GM21360 (cell line): ENCODE data around the gene SRPRA.
"Not testable (repeated sequence)": the region's sequence is repeated elsewhere in the genome, so short reads cannot be mapped to it uniquely, and the experiment has no call there.

Experiments
- ATAC-seq: cut with Tn5 transposase; IDR thresholded peaks from one replicate; pipeline ENCODE4 v1.9.1; 2021; ENCODE audit warnings: mild to moderate bottlenecking, moderate library complexity; ENCODE audit not compliant: unreplicated experiment

SRPRA gene, protein sequence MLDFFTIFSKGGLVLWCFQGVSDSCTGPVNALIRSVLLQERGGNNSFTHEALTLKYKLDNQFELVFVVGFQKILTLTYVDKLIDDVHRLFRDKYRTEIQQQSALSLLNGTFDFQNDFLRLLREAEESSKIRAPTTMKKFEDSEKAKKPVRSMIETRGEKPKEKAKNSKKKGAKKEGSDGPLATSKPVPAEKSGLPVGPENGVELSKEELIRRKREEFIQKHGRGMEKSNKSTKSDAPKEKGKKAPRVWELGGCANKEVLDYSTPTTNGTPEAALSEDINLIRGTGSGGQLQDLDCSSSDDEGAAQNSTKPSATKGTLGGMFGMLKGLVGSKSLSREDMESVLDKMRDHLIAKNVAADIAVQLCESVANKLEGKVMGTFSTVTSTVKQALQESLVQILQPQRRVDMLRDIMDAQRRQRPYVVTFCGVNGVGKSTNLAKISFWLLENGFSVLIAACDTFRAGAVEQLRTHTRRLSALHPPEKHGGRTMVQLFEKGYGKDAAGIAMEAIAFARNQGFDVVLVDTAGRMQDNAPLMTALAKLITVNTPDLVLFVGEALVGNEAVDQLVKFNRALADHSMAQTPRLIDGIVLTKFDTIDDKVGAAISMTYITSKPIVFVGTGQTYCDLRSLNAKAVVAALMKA

DNA sequence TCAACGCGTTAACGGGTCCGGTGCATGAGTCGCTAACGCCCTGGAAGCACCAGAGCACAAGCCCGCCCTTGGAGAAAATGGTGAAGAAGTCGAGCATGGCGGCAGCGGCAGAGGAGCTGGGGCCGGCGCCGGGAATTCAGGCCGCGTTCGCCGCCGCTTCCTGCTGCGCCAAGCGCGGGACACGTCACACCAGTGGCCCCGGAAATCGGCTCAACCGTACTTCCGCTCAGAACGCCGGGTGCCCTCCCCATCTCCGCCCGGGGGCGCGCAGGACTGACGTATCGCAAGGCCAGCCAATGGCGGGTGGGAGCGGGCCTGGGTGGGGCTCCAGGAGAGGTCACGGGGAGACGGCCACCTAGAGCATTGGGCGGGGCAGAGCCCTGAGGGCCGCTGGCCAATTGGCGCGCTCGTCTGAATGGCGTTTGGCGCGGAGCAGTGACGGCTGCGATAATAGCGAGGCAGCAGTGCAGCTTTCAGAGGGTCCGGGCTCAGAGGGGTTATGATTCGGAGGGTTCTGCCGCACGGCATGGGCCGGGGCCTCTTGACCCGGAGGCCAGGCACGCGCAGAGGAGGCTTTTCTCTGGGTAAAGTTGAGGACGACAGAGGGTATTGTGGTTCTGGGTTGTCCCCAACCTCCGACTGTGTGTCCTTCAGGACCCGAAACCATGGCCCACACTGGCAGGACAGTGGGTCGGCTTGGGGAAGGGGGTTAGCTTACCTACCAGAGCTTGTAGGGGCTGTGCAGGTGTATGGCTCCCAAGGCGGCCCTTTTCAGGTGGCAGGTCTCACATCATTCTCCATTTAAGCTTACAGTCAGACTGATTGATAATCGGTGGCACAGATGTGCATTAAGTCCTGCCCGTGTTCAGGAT is at the start of gene SRPRA, which contains the start of gene FOXRED1:
SRPRA (minus strand) TSS at position 188 of the 872 bp plus-strand sequence; CDS start at position 97, 91 bp downstream.
FOXRED1 (plus strand) TSS at position 447 of the 872 bp plus-strand sequence; CDS start at position 500, 53 bp downstream.
- ATAC-seq: peak; percentile 100

- peak; percentile 21 for ATAC-seq
Measured at GRCh38 chr11:126317756-126318573, 49.3 kb upstream of the SRPRA start.

DNA sequence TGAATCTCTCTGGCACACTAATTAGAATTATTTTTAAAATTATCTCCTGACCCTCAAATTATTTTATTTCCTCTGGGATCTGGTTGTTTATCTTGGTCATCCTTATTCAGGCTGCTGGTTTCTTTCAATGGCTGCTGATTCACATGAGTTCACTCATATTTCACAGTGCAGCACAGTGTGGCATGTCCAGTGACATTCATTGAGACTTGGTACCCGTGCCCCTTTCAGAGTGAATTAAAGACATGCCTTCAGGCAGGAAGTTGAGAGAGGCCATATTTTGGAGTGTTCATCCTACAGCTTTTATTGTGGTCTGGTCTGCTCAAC is 48.7 kb upstream of the SRPRA start:
- no peak for ATAC-seq

- no peak for ATAC-seq
Measured at GRCh38 chr11:126313826-126314225, 45.1 kb upstream of the SRPRA start.

DNA sequence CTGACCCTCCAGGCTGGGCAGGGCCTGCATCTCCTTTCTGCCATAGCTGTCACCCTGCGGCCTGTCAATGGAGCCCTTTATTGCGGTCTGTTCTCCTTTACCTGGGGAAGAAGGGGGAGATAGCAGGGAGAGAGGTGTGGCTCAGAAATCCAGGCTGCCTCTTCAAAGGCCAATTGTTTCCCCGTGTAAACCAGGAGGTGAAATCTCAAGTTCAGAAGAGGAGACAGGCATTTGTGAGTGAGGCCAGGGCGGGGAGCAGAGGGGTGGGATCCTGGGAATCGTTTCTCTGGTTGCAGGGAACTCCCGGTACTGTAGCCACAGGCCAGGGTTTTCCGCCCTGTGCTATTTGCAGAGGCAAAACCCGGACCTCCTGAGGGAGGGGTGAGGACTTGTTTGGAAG is 44.3 kb upstream of the SRPRA start:
- no peak for ATAC-seq

DNA sequence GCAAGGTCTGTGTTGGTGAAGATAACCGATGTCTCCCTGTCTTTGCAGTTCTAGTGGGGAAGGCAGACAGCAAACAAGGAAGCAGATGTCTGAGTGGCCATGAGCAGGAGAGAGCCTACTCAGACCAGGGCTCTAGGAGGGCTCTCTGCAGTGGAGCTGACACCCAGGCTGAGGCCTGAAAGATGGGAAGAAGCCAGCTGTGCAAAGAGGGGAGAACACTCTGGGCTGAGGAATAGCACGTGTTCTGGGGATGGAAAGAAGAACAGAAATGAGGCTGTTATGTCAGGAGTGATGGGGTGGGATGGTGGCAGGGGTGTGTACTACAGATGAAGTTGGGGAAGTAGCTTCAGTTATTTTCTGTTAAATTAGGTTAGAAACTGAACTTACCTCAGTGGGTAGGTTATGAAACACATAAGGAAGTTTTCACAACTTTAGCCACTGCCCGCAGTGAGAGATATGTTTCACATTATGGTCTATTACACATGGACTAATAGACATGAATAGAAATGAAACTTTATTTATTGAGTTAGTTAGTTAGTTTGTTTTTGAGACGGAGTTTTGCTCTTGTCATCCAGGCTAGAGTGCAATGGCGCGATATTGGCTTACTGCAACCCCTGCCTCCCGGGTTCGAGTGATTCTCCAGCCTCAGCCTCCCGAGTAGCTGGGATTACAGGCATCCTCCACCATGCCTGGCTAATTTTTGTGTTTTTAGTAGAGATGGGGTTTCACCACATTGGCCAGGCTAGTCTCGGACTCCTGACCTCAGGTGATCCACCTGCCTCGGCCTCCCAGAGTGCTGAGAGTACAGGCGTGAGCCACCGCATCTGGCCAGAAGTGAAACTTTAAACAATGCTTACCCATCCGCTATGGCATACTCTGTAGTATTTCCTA is 43.0 kb upstream of the SRPRA start:
- peak; percentile 83 for ATAC-seq

GRCh38 chr11:126310992-126311310 is 42.3 kb upstream of the SRPRA start:
- no peak for ATAC-seq

GRCh38 chr11:126310200-126310991 is 41.7 kb upstream of the SRPRA start:
- ATAC-seq: no peak

DNA sequence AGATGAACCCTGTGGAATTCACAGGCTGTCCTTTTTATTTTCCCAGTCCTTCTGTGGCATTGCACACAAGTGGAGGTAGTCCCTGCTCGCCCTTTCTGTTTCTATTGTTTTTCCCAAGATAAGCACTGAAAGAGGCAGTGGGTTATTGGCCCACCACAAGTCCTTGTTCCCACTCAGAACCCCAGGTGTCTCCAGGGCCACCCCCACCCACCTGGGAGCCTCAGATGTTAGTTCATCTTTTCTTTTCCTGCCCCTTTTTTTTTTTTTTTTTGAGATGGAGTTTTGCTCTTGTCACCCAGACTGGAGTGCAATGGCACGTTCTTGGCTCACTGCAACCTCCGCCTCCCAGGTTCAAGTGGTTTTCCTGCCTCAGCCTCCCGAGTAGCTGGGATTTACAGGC is 40.1 kb upstream of the SRPRA start:
- not testable (repeated sequence) for ATAC-seq

- ATAC-seq: no peak
Measured at GRCh38 chr11:126308271-126308671, 39.6 kb upstream of the SRPRA start.

DNA sequence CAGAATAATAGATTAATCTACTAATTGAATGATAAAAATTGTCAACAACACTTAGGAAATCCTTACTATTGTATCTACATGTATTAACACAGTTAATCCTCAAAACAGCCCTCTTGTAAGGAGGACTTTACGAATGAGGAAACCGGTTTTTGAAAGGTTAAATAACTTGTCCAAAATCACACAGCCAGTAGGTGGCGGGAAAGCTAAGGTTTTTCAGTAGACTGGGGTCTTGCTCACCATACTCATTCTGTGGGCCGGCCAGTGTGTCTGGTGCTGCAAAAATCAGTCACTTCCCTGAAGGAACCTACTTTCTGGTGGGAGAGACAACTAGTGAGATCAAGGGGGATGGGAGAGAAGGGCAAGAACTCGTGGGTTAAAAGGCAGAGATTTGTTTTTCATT is 39.0 kb upstream of the SRPRA start:
- no peak for ATAC-seq

- ATAC-seq: peak; percentile 42
Measured at GRCh38 chr11:126305699-126306098, 37.0 kb upstream of the SRPRA start.

DNA sequence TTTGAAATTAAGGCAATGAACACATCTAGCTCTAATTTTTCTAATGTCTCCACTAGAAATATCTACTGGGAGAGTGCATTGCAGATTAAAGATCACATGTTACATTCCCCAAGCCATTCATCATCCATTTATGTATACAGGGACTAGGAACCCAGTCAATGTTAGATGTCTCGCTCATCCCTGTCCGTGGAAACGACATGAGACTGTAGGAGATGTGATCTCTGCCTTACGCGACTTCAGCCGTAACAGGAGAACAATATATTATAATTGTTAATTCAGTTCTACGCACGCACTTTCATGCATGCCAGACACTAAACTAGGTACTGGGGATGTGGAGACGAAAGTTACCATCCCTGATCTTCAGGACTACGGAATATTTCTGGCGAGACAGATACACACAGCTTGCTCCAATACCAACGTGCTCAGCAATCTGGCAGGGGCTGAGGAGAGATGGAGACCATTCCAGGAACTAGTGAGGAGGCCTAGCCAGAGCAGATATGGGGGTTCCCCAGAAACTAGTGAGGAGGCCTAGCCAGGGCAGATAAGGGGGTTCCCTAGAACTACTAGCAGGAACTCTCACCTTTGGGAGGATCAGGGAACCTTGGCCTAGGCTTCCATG is 35.9 kb upstream of the SRPRA start:
- no peak for ATAC-seq

GRCh38 chr11:126303623-126304456 is 35.1 kb upstream of the SRPRA start, which contains the start of gene DCPS:
DCPS (plus strand) TSS chr11:126304060; CDS start chr11:126304081, 21 bp downstream.
- peak; percentile 88 for ATAC-seq

DNA sequence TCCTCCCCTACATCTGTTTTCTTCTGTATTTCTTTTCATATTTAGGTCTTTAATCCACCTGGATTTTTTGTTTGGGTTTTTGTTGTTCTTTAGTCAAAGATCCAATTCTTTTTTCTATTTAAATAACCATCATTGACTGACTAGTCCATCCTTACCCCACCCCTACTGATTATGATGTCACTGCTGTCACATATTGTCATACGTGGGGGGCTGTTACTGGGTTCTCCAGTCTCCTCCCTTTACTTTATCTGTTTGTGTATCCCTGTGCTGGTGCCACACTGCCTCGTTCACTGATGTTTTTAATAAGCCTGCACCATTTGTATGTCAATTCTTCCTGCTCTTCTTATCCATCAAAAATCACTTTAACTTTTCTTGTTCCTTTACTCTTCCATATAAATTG is 28.3 kb upstream of the SRPRA start:
- no peak for ATAC-seq

GRCh38 chr11:126293726-126294125 is 25.0 kb upstream of the SRPRA start:
- peak; percentile 59 for ATAC-seq

DNA sequence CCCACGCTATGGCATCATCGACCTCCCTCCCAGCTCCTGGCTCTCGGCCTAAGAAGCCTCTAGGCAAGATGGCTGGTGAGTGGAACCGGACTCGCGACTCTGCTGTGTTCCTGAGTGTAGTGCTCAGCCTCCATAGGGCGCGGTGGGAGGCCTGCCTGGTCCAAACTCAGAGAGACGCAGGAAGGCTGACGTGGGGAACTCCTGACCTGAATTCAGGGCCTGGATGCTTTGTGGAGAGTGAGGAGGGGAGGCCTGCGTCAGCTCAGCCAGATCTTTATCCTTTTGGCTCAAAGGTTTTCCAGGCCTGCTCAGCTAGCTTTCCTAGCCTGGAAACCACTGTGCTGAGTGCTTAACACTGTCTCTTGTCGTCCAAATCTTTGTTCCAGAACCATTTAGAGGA is 22.2 kb upstream of the SRPRA start:
- no peak for ATAC-seq
